Measurements from ENCODE around the gene LRWD1. TPM values are rescaled to one million over a fixed set of nuclear protein-coding genes. Genes with fewer than 3 reads are reported as not detected.
A peak's percentile ranks its signal among the peaks of the same experiment; 100 is the strongest.

The LRWD1 gene
- total and polyA plus RNA-seq, 2 of the 13 experiments (the other 11 are each of a cell fraction or from before 2014, with no cell fraction given): 8.5 to 16.3 TPM

- TF ChIP-seq, protein P1, sequence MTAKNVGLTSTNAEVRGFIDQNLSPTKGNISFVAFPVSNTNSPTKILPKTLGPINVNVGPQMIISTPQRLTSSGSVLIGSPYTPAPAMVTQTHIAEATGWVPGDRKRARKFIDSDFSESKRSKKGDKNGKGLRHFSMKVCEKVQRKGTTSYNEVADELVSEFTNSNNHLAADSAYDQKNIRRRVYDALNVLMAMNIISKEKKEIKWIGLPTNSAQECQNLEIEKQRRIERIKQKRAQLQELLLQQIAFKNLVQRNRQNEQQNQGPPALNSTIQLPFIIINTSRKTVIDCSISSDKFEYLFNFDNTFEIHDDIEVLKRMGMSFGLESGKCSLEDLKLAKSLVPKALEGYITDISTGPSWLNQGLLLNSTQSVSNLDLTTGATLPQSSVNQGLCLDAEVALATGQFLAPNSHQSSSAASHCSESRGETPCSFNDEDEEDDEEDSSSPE (CRISPR knock-in tag; IDR thresholded peaks at IDR 0.05): peak; percentile 78
- TF ChIP-seq DNMT1 (CRISPR knock-in tag; IDR thresholded peaks at IDR 0.05): peak; percentile 89; the same call in 1 of the 2 replicates
- no peak for TF ChIP-seq ZNF567 (CRISPR knock-in tag; IDR thresholded peaks at IDR 0.05; ENCODE audit: borderline replicate concordance)
- peak; percentile 96; the same call in 1 of the 3 replicates for TF ChIP-seq MXI1 (IDR thresholded peaks at IDR 0.05; ENCODE audit: borderline replicate concordance, low read depth, low read length)
- peak; percentile 81 for TF ChIP-seq SALL1 (CRISPR knock-in tag; IDR thresholded peaks at IDR 0.05)
- TF ChIP-seq ZNF772 (CRISPR knock-in tag; IDR thresholded peaks at IDR 0.05): peak; percentile 64; the same call in 1 of the 2 replicates
- no peak for TF ChIP-seq LCORL (IDR thresholded peaks at IDR 0.05)
- peak; percentile 54; the same call in 1 of the 2 replicates for TF ChIP-seq LCORL (CRISPR knock-in tag; IDR thresholded peaks at IDR 0.05)
- TF ChIP-seq MAZ (IDR thresholded peaks at IDR 0.05; ENCODE audit: borderline replicate concordance, low read depth, low read length): peak; percentile 88
- TF ChIP-seq MAZ (CRISPR knock-in tag; IDR thresholded peaks at IDR 0.05; ENCODE audit: low read depth): peak; percentile 94
- peak; percentile 87 for TF ChIP-seq SPEN (CRISPR knock-in tag; IDR thresholded peaks at IDR 0.05; ENCODE audit: low read depth)
- 0 out of 2 replicates have a peak, but pooled peaks have one; percentile 39 for TF ChIP-seq ZNF274 (CRISPR knock-in tag; IDR thresholded peaks at IDR 0.05)
- TF ChIP-seq ZNF839 (CRISPR knock-in tag; IDR thresholded peaks at IDR 0.05; ENCODE audit: borderline replicate concordance): 0 out of 2 replicates have a peak, but pooled peaks have one; percentile 70
- peak; percentile 60 for TF ChIP-seq ZFX (CRISPR knock-in tag; IDR thresholded peaks at IDR 0.05; ENCODE audit: low read depth)
- TF ChIP-seq HOXA9 (CRISPR knock-in tag; IDR thresholded peaks at IDR 0.05; ENCODE audit: borderline replicate concordance): peak; percentile 75; the same call in 1 of the 2 replicates
- TF ChIP-seq POLR2A (IDR thresholded peaks at IDR 0.05; ENCODE audit: insufficient read depth in 1 of 2, low read depth in 2 of 2, low read length in 2 of 2): peak in 1 of 2 experiments; percentile 66; a peak in 2 of 4 replicates
- peak; percentile 96 for TF ChIP-seq ETV5 (CRISPR knock-in tag; IDR thresholded peaks at IDR 0.05; ENCODE audit: borderline replicate concordance)
- peak; percentile 76 for TF ChIP-seq ARID2 (CRISPR knock-in tag; IDR thresholded peaks at IDR 0.05; ENCODE audit: borderline replicate concordance)
- peak; percentile 99 for TF ChIP-seq ARID4A (CRISPR knock-in tag; IDR thresholded peaks at IDR 0.05; ENCODE audit: borderline replicate concordance)
- TF ChIP-seq ZNF747 (CRISPR knock-in tag; IDR thresholded peaks at IDR 0.05; ENCODE audit: borderline replicate concordance): peak; percentile 79; the same call in 1 of the 2 replicates
- TF ChIP-seq CEBPG (CRISPR knock-in tag; IDR thresholded peaks at IDR 0.05): peak; percentile 18; the same call in 1 of the 2 replicates
- TF ChIP-seq ZNF317 (CRISPR knock-in tag; IDR thresholded peaks at IDR 0.05): no peak
- TF ChIP-seq MED1 (CRISPR knock-in tag; IDR thresholded peaks at IDR 0.05): peak; percentile 35; the same call in 1 of the 2 replicates
- peak; percentile 76; the same call in 1 of the 2 replicates for TF ChIP-seq GLI4 (CRISPR knock-in tag; IDR thresholded peaks at IDR 0.05; ENCODE audit: borderline replicate concordance)
Measured at GRCh38 chr7:102464577-102465280, at the start of gene LRWD1, which contains the start of gene ALKBH4 (continued).
